Osteoblast (primary cell): ENCODE data around the gene ZC3HAV1L. TPM values are rescaled to one million over a fixed set of nuclear protein-coding genes. Genes with fewer than 3 reads are reported as not detected.

ENCODE experiments used
- DNase-seq: peaks from one replicate; pipeline ENCODE4 v3.0.0; 2011; ENCODE audit warnings: low spot score, mixed read lengths; ENCODE audit not compliant: insufficient read length; ENCODE audit errors: missing footprints
- H2AFZ ChIP-seq: 2 replicates; pipeline ENCODE4 v1.6.0; 2011; ENCODE audit warnings: mild to moderate bottlenecking, low read length
- H3K27ac ChIP-seq: 2 replicates; pipeline ENCODE4 v1.5.1; 2011; ENCODE audit warnings: mild to moderate bottlenecking, low read depth, low read length, moderate library complexity
- H3K27me3 ChIP-seq: 2 replicates; pipeline ENCODE4 v1.6.0; 2012; ENCODE audit warnings: mild to moderate bottlenecking, control low read depth, inconsistent platforms, low read length, moderate library complexity; ENCODE audit not compliant: insufficient read depth
- H3K36me3 ChIP-seq: 2 replicates; pipeline ENCODE4 v1.5.1; 2011; ENCODE audit warnings: mild to moderate bottlenecking, low read length, control low read depth, moderate library complexity; ENCODE audit not compliant: insufficient read depth
- H3K4me1 ChIP-seq: 2 replicates; pipeline ENCODE4 v1.5.1; 2011; ENCODE audit warnings: mild to moderate bottlenecking, low read length, control low read depth, moderate library complexity; ENCODE audit not compliant: insufficient read depth
- H3K4me2 ChIP-seq: 2 replicates; pipeline ENCODE4 v1.6.0; 2011; ENCODE audit warnings: mild to moderate bottlenecking, low read length; ENCODE audit not compliant: insufficient read depth
- H3K4me3 ChIP-seq: fragments of 200-600 bp; sonication (generic); 3 replicates; pipeline ENCODE4 v1.5.1; 2012; ENCODE audit warnings: mild to moderate bottlenecking, low read length, inconsistent platforms; ENCODE audit not compliant: insufficient read depth
- H3K79me2 ChIP-seq: 2 replicates; pipeline ENCODE4 v1.6.0; 2012; ENCODE audit warnings: mild to moderate bottlenecking, low read length, control low read depth, inconsistent platforms; ENCODE audit not compliant: insufficient read depth
- H3K9me3 ChIP-seq: 2 replicates; pipeline ENCODE4 v1.5.1; 2011; ENCODE audit warnings: low read depth, low read length, control low read depth
- H4K20me1 ChIP-seq: 2 replicates; pipeline ENCODE4 v1.6.0; 2012; ENCODE audit warnings: mild to moderate bottlenecking, low read length, control low read depth; ENCODE audit not compliant: insufficient read depth
- CTCF ChIP-seq: IDR thresholded peaks from 2 replicates; pipeline ENCODE4 v1.5.1; 2011; ENCODE audit warnings: mild to moderate bottlenecking, low read depth, low read length, moderate library complexity; ENCODE audit errors: extremely low read depth
- total RNA-seq: library from RNA; depleted of rRNA; stranded (reverse); fragments of >200 nt; gene quantifications from 2 replicates; pipeline ENCODE4 v1.2.3, GENCODE V29; 2012

The ZC3HAV1L gene
- 17.1 and 17.4 TPM in 2 replicates for total RNA-seq

- no peak for TF ChIP-seq CTCF
- Histone ChIP-seq H3K79me2 (peaks cover 23% of the 10 kb centered on the region), H3K36me3 (peaks cover 20% of the 10 kb centered on the region), H3K4me3 (peak within 1 kb of the TSS; percentile 80), H3K27me3 (no peaks in the 10 kb centered on the region), H2AFZ (peak within 1 kb of the TSS; percentile 95), H3K4me1 (peaks cover 12% of the 10 kb centered on the region), H4K20me1 (no peaks in the 10 kb centered on the region), H3K4me2 (peak within 1 kb of the TSS; percentile 88), H3K27ac (peak within 1 kb of the TSS; percentile 52), H3K9me3 (no peaks in the 10 kb centered on the region)
- DNase-seq: peak; percentile 95
Observed at GRCh38 chr7:139035586-139036353, at the start of gene ZC3HAV1L. TSS of gene ZC3HAV1L (minus strand) at chr7:139036042. CDS start at chr7:139036017, 25 bp downstream.

- H4K20me1 ChIP-seq: peaks cover 8% of the 10 kb centered on the region
- DNase-seq: no peak
- peaks cover 77% of the 10 kb centered on the region for H3K36me3 ChIP-seq
- no peaks in the 10 kb centered on the region for H3K4me1 ChIP-seq
- no peak overlapping the region for H3K4me2 ChIP-seq
- H2AFZ ChIP-seq: no peak overlapping the region
- no peaks in the 10 kb centered on the region for H3K27me3 ChIP-seq
- H3K79me2 ChIP-seq: peaks cover 13% of the 10 kb centered on the region
- no peak for TF ChIP-seq CTCF
- H3K9me3 ChIP-seq: no peaks in the 10 kb centered on the region
- H3K27ac ChIP-seq: no peak overlapping the region
- no peak overlapping the region for H3K4me3 ChIP-seq
Observed at GRCh38 chr7:139084709-139085108, 48.9 kb upstream of the ZC3HAV1L start.

GRCh38 chr7:139081584-139081983, 45.7 kb upstream of the ZC3HAV1L start:
- Histone ChIP-seq H3K4me2 (no peak overlapping the region), H3K9me3 (no peaks in the 10 kb centered on the region), H3K4me3 (no peak overlapping the region), H3K36me3 (peaks cover 78% of the 10 kb centered on the region), H3K27me3 (no peaks in the 10 kb centered on the region), H4K20me1 (peaks cover 6% of the 10 kb centered on the region), H3K27ac (no peak overlapping the region), H2AFZ (no peak overlapping the region), H3K79me2 (peaks cover 11% of the 10 kb centered on the region), H3K4me1 (no peaks in the 10 kb centered on the region)
- DNase-seq: no peak
- TF ChIP-seq CTCF: no peak

- H3K79me2 ChIP-seq: peaks cover 11% of the 10 kb centered on the region
- DNase-seq: no peak
- peaks cover 6% of the 10 kb centered on the region for H4K20me1 ChIP-seq
- H3K4me3 ChIP-seq: no peak overlapping the region
- H3K27ac ChIP-seq: no peak overlapping the region
- TF ChIP-seq CTCF: no peak
- H3K27me3 ChIP-seq: no peaks in the 10 kb centered on the region
- no peak overlapping the region for H3K4me2 ChIP-seq
- no peak overlapping the region for H2AFZ ChIP-seq
- H3K4me1 ChIP-seq: no peaks in the 10 kb centered on the region
- no peaks in the 10 kb centered on the region for H3K9me3 ChIP-seq
- H3K36me3 ChIP-seq: peaks cover 78% of the 10 kb centered on the region
Observed at GRCh38 chr7:139080905-139081304, 45.1 kb upstream of the ZC3HAV1L start.
